GM03348 (cell line): ENCODE results near the gene FOXS1.
"Not testable (repeated sequence)": the region's sequence is repeated elsewhere in the genome, so short reads cannot be mapped to it uniquely, and the experiment has no call there.

Source experiments
- DNase-seq: peaks from one replicate; pipeline ENCODE4 v3.0.0; 2012; ENCODE audit warnings: low spot score

FOXS1 gene

DNA sequence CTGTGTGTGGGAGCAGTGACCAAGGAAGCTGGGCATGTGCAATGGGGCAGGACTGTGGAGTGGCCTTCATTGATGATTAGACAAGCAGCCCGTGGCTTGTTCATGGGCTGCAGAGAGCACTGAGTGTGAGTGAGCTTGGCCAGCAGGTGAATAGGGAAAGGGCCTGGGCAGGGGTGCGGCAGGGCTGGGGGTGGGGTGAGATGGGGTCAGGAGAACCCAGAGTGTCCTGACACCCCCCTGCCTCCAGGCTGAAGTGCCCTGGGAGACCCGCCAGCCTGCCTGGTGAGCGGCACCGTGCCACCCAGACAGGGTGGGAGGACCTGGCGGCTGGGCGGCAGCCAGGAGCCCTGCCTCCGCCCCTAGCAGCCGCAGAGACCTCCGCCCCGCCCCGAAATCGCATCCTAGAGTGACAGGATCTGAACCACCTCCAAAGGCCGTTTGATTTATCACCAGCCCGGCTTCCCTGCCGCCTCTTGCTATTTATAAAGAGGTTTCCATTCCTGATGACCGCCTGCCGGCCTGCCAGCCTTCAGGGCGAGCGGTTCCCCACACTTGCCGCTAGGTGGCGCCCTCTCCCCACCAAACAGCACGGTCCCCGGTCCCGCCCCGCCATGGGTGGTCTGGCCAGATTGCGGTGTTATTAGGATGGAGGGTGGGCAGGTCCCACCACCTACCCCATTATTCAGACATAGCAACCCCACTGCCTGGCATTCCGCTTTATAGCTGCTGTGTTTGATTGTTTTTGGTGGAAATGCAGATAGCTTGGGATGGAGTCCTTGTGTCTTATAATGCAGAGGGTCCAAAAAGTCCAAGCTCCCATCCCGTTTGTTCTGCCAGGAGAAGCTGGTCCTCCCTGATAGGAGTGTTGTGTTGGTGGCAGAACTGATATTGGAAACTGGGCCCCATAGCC, 22.7 kb downstream of the FOXS1 start:
- DNase-seq = peak; percentile 94

DNA sequence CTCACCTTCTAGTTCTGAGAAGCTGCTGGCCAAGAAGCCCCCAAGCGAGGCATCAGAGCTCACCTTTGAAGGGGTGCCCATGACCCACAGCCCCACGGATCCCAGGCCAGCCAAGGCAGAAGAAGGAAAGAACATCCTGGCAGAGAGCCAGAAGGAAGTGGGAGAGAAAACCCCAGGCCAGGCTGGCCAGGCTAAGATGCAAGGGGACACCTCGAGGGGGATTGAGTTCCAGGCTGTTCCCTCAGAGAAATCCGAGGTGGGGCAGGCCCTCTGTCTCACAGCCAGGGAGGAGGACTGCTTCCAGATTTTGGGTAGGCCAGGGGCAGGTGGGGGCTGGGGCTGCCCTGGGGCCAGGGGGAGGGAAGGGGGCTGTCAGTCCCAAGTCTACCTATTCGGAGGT, 24.0 kb downstream of the FOXS1 start:
- no peak for DNase-seq

DNA sequence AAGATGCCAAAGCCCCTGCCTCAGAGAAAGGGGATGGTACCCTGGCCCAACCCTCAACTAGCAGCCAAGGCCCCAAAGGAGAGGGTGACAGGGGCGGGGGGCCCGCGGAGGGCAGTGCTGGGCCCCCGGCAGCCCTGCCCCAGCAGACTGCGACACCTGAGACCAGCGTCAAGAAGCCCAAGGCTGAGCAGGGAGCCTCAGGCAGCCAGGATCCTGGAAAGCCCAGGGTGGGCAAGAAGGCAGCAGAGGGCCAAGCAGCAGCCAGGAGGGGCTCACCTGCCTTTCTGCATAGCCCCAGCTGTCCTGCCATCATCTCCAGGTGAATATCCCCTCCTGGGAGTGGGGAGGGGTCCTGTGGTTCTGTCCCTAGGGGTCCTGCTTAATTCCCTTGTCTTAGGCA, 25.2 kb downstream of the FOXS1 start:
- DNase-seq = no peak

GRCh38 chr20:31819083-31819784, 26.2 kb downstream of the FOXS1 start, which contains the start of gene MYLK2:
Gene MYLK2 (plus strand): TSS chr20:31819356. CDS start chr20:31819581, 225 bp downstream.
- DNase-seq = no peak

DNA sequence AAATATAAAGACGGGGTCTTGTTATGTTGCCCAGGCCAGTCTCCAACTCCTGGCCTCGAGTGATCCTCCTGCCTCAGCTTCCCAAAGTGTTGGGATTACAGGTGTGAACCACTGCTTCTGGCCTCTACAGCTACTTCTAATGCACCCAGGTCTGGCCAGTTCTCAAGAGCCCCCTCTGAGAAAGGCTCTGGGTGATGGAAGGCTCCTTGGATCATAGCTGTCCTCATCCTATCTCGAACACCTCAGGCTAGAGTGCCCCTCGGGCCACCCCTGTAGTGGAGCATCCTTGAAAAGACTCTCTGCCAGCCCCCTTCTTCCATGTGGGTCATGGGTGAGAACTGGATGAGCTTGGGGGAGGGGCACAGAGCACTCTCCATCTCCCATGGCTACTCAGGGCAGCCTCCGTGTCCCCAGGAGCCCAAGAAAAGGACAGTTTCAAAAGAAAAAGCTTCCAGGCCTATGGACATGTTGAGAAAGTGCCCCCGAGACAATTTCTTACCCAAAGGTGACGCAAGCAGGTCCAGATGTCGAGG, 27.0 kb downstream of the FOXS1 start:
- no peak for DNase-seq

GRCh38 chr20:31817461-31817860, 27.9 kb downstream of the FOXS1 start:
- no peak for DNase-seq

DNA sequence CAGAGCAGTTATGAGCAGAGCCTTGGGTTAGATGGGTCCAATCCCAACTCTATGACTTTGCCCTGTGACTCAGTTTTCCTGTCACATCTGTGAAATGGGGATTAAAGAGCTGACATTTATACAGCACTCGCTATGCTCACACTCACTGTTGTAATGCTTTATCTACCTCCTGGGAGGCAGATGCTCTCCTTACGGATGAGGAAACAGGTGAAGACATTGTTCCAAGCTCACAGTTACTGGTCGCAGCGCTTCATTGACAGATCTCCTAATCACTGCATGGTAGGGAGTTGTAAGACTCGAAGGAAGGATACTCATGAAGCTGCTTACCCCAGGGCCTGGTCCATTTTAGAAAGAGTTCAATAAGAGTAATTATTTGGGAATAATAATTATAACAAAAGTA, 29.2 kb downstream of the FOXS1 start:
- DNase-seq = no peak

- DNase-seq = peak; percentile 56
These were observed 29.8 kb downstream of the FOXS1 start for GRCh38 chr20:31815408-31816188.

DNA sequence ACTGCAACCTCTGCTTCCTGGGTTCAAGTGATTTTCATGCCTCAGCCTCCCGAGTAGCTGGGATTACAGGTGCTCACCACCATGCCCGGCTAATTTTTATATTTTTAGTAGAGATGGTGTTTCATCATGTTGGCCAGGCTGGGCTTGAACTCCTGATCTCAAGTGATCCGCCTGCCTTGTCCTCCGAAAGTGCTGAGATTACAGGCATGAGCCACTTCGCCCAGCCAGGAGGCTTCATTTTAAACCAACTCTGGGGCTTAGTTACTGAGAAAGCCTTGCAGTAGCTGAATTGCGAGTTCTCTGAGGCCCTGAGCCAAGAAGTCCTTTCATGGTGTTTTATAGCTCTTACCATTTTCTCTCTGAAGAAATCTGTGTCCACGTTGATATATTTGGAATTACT, 31.3 kb downstream of the FOXS1 start:
- not testable (repeated sequence) for DNase-seq

GRCh38 chr20:31813611-31814010, 31.8 kb downstream of the FOXS1 start:
- DNase-seq = no peak

GRCh38 chr20:31811796-31812728, 33.3 kb downstream of the FOXS1 start:
- DNase-seq = no peak

DNA sequence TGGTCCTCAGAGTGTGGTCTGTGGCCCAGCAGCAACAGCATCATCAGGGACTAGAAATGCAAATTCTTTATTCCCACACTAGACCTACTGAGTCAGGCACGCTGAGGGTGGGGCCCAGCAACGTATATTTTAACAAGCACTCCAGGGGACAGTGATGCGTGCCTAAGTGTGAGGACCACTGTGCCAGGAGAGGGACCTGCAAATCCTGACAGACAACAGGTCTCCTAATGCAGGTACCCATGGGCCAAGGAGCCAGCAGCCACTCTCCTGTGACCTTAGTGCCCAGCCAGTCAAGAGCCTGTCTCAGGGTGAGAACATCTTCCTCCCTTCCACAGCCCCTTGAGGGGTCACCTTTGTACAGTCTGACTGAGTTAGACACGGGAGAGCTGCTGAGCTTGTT, 34.2 kb downstream of the FOXS1 start:
- DNase-seq = no peak

GRCh38 chr20:31809661-31810060, 35.7 kb downstream of the FOXS1 start:
- no peak for DNase-seq

DNA sequence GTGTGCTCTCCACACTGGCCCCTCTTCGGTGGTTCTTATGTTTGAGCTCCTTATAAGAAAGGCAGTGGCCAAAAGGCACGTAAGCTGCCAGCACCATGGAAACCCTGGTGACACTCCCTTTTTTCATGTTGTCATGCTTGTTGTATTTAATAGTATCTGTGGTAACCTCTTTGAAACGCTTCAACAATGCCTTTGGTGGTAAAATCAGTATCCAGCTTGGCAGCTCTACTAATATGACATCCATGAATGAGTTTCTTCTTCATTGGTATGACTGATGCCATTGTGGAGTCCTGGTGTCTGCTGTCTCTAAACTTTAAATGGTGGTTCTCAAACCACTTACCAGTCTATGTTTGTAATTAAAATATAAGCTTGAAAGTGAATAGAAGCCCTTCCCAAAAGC, 36.9 kb downstream of the FOXS1 start:
- no peak for DNase-seq

- no peak for DNase-seq
These were observed 38.6 kb downstream of the FOXS1 start for GRCh38 chr20:31806564-31807355.

DNA sequence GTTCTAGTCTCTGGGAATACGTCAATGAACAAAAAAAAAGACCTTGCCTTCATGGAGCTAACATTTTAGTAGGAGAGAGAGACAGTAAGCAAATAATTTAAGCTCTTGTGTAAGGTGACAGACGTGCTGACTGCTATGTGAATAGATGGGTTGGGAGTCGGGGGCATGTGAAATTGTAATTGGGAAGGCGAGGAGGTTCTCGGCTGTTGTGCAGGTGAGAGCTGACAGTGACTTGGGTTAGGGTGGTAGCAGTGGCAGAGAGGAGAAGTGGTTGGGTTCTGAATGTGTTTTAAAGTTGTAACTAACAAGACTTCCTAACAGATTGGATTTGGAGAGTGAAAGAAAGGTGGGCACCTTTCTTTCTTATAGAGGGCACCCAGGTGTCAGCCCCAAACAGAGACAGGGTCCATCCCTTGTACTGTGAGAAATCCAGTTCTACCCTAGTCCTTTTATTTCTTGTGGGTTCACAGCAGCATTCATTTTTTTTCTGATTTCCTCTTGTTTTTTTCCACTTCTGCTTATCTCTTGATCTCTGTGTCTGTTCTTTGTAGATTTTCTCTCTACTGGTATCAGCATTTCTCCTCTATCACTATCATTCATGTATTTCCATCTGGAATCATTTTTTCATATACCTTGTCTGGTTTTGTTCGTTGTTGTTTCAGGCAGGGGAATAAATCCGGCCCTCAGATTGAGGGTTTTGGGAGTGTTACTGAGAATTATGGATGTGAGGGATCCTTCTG, 41.7 kb downstream of the FOXS1 start:
- no peak for DNase-seq

GRCh38 chr20:31801508-31801907, 43.9 kb downstream of the FOXS1 start:
- no peak for DNase-seq

DNA sequence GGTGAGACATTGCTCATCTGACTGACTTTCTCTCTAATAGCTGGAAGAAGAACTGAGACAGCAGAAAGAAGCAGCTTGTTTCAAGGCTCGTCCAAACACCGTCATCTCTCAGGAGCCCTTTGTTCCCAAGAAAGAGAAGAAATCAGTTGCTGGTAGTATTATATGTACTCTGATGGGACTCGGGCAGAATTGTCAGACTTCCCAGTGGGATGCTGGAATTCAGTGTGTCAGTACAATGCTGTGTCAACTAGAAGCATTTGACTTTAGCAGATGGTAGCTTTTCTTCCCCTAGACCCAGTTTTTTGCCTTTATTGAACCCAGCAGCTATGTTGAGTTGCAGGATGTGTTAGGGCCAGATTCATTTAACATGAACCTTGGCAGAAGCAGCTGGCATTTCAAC, 48.0 kb downstream of the FOXS1 start:
- no peak for DNase-seq
